ENCODE measurements around the gene ATP2C2. TPM values are rescaled to one million over a fixed set of nuclear protein-coding genes. Genes with fewer than 3 reads are reported as not detected.

The ATP2C2 gene
- total and polyA plus RNA-seq, 2 of the 8 experiments (the other 6 are each of a cell fraction or from before 2014, with no cell fraction given) = 1.2 to 2.8 TPM

GRCh38 chr16:84503751-84504395 is 135.5 kb downstream of the ATP2C2 start (continued):
- TF ChIP-seq POU5F1 (IDR thresholded peaks at IDR 0.05; ENCODE audit: low read depth, low read length) (no peak), SP2 (IDR thresholded peaks at IDR 0.05; ENCODE audit: low read length) (no peak), CEBPB (IDR thresholded peaks at IDR 0.05; ENCODE audit: low read depth, low read length) (no peak), POLR2A (IDR thresholded peaks at IDR 0.05; ENCODE audit: control extremely low read depth in 1 of 2, low read depth in 2 of 2, low read length in 2 of 2) (no peak), ZNF274 (IDR thresholded peaks at IDR 0.05; ENCODE audit: borderline replicate concordance, extremely low read depth, low read length) (no peak), CTCF (IDR thresholded peaks at IDR 0.05; ENCODE audit: control extremely low read depth in 1 of 3, insufficient read depth in 1 of 3, low read depth in 1 of 3, low read length in 3 of 3) (no peak)

Data from H1 (cell line).